ENCODE data around the gene SFXN3.

The SFXN3 gene

GRCh38 chr10:101080933-101081931 lies 50.2 kb downstream of the SFXN3 start:
- no peak for DNase-seq

- peak; percentile 26 for DNase-seq
Measured at GRCh38 chr10:101085846-101086245, 54.8 kb downstream of the SFXN3 start.

- no peak for DNase-seq
Measured at GRCh38 chr10:101087376-101087775, 56.3 kb downstream of the SFXN3 start.

DNA sequence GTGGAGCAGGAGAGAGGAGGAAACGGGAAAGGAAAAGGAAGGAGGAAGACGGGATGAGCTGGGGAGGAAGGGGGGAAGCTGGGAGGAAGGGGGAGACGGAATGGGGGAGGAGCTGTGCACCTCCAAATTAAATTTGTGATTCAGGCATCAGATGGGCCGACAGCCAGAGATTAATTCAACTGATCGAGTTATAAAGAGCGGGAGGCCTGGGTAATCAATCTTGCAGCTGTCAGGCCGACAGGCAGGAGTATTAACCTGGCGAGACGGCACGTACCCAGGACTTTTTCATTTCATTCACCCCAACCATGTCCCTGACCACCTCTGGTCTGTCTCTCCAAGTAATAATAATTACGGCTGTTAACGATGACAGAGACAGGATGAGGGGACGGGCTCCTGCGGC lies 56.9 kb downstream of the SFXN3 start:
- no peak for DNase-seq

DNA sequence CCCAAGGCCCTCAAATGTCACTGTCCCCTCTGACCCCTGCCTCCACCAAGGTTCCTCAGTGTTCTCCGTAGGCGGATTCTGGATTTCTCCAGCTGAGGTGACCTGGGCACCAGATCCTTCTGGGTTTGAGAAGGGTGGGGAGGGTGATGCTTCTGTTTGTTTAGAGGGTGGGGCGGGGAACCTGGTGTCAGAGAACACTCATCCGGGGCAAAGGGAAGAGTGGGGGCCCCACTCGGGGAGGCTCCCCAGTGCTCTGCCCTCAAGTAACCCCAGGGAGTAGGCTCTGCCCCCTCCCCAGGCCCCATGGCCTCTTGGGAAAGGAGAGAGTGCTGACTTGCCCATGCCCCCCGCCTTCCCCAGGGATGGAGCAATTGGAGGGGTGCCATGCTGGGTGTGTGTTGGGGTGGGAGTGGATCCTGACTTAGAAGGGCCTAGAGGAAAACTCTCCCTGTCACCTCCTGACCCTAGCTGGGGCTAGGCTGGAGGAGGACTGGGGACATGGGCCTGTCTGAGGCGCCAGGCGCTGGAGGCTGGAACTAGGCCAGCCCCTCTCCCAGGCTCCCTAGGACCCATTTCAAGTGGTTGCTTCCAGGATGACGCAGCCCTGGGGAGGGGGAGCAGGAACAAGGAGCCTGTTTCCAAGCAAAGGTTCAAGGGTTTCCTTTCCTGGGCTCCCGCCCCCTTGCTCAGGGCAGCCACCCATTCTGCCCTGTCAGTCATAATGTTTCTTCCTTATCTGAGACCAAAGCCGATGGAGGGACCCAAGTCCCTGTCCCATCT lies 58.7 kb downstream of the SFXN3 start:
- no peak for DNase-seq

DNA sequence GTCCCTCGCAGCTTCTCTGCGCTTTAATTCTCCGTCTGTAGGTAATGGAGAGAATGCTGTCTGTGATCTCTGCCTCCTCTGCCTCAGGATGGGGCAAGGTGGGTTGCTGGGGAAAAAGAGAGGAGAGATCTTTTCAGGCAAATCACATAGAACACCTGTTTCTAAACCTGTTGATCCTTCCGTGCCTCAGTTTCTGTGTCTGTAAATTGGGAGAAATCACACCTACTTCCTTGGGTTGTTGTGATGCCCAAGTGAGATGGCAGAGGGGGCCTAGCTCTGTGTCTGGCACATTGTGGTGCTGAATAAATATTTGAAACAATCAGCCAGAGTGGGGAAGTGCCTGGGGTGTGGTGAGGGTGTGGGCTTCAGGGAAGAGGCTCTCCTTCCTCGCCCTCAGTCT lies 59.6 kb downstream of the SFXN3 start:
- DNase-seq: no peak
